Retinal pigment epithelial cell (primary cell): Measurements from ENCODE around the gene PIEZO1.

Source experiments
- DNase-seq: peaks from one replicate; pipeline ENCODE4 v3.0.0-alpha.2; 2010; ENCODE audit warnings: low read depth
- H3K4me3 ChIP-seq: 2 replicates; pipeline ENCODE4 v1.5.1; 2011; ENCODE audit warnings: mild to moderate bottlenecking, low read length, control low read depth, moderate library complexity
- TF ChIP-seq, protein P1 (sequence below): conservative IDR thresholded peaks from 2 replicates; pipeline ENCODE4 v1.5.1; 2011; ENCODE audit warnings: low read depth, low read length, control low read depth, inconsistent platforms

The PIEZO1 gene, protein sequence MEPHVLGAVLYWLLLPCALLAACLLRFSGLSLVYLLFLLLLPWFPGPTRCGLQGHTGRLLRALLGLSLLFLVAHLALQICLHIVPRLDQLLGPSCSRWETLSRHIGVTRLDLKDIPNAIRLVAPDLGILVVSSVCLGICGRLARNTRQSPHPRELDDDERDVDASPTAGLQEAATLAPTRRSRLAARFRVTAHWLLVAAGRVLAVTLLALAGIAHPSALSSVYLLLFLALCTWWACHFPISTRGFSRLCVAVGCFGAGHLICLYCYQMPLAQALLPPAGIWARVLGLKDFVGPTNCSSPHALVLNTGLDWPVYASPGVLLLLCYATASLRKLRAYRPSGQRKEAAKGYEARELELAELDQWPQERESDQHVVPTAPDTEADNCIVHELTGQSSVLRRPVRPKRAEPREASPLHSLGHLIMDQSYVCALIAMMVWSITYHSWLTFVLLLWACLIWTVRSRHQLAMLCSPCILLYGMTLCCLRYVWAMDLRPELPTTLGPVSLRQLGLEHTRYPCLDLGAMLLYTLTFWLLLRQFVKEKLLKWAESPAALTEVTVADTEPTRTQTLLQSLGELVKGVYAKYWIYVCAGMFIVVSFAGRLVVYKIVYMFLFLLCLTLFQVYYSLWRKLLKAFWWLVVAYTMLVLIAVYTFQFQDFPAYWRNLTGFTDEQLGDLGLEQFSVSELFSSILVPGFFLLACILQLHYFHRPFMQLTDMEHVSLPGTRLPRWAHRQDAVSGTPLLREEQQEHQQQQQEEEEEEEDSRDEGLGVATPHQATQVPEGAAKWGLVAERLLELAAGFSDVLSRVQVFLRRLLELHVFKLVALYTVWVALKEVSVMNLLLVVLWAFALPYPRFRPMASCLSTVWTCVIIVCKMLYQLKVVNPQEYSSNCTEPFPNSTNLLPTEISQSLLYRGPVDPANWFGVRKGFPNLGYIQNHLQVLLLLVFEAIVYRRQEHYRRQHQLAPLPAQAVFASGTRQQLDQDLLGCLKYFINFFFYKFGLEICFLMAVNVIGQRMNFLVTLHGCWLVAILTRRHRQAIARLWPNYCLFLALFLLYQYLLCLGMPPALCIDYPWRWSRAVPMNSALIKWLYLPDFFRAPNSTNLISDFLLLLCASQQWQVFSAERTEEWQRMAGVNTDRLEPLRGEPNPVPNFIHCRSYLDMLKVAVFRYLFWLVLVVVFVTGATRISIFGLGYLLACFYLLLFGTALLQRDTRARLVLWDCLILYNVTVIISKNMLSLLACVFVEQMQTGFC (N-terminal part only)

DNA sequence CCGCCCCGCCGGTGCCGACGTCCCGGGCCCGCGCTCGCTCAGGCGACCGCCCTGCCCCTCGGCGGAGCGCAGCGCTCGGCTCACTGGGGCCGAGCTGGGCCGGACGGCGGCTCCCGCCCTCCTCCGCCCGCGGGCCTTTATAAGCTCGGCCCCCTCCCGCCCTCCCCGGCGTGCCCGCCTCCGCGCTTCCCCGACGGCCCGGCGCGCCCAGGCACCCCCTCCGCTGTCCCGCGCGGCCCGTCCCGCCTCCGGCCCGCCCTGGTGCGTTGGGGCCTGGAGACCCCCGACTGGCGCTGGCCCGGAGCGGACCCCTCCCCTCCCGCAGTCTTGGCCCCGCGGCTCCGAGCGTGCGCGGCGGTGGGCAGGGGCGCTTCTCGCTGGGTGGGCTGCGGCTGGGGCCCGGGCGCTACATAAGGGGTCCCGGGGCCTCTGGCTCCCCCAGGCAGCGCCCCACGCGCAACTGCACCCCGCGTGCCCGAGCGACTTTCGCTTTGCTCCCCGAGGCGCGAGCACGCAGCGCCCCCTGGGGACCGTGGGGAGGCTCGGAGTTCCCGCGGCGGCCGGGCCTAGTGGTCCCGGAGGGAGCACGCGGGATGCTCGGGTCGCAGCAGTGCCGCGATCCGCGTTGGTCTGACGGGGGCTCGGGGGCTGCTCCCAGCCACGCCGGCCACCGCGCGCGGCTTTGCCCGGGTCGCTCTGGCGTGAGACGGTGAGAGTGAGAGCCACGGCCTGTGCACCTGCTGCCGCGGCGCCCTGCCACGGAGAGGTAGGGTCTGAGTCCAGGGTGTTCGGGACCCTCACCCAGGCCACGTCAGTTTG, at the start of gene PIEZO1:
PIEZO1 (minus strand) TSS at position 115 of the 819 bp plus-strand sequence. CDS start 256 bp downstream, outside the sequence.
- TF ChIP-seq, protein P1, sequence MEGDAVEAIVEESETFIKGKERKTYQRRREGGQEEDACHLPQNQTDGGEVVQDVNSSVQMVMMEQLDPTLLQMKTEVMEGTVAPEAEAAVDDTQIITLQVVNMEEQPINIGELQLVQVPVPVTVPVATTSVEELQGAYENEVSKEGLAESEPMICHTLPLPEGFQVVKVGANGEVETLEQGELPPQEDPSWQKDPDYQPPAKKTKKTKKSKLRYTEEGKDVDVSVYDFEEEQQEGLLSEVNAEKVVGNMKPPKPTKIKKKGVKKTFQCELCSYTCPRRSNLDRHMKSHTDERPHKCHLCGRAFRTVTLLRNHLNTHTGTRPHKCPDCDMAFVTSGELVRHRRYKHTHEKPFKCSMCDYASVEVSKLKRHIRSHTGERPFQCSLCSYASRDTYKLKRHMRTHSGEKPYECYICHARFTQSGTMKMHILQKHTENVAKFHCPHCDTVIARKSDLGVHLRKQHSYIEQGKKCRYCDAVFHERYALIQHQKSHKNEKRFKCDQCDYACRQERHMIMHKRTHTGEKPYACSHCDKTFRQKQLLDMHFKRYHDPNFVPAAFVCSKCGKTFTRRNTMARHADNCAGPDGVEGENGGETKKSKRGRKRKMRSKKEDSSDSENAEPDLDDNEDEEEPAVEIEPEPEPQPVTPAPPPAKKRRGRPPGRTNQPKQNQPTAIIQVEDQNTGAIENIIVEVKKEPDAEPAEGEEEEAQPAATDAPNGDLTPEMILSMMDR, result peak; percentile 78
- no peak for DNase-seq
- H3K4me3 ChIP-seq, result peak within 1 kb of the TSS; percentile 67

DNA sequence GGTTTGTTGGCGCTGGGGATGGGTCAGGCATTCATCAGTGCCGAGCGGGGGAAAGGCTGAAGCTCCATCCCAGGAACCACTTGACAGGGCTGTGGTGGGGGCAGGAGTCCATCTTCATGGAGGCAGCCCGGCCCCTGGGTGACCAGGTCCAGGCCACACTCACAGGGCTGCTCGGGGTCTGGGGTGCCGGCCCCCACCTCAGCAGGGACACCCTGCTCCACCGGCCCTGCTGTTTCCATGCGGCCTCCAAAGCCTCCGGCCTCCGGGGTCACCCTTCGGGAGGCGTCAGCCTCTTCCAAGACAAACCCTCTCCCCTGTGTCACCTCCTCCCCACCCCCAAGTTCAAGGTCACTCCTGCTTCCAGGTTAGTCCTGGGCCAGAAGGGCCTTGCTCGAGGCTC, 49.6 kb upstream of the PIEZO1 start:
- DNase-seq, result no peak
- TF ChIP-seq, protein P1, result no peak
- no peak overlapping the region for H3K4me3 ChIP-seq

DNA sequence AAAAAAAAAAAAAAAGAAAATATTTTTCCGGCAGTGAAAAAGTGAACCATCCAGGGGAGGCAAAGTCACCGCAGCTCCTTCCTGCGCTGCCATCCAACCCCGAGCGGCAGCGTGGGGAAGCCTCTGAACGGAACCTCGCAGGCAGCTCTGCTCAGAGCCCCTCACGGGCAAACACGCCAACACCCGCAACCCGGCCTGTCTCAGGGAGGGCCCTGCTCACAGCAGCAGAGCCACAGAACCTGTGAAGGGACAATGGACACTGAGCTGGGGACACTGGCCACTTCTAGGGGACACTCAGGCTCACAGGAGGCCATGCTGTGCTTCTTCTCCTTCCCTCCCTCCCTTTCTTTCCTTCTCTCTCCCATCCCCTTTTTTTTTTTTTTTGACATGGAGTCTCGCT, 48.1 kb upstream of the PIEZO1 start:
- DNase-seq, result no peak
- H3K4me3 ChIP-seq, result no peak overlapping the region
- TF ChIP-seq, protein P1, result no peak

DNA sequence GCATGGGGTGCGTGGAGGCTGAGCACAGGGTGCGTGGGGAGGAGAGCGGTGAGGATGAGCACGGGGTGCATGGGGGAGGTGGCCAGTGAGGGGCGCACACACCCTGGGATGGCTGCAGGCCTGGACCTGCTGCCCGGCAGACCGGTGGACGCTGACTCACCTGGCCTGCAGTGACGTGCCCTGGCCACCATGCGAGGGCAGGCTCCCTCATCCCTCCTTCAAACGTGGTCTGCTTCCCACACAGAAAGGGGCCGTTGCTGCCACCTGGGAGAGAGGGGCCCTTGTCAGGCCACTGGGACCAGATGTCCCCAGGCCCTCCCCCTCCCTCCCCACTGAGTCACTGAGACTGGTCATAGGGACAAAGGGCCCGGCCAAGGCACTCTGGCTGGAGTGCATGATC, 46.8 kb upstream of the PIEZO1 start:
- TF ChIP-seq, protein P1, result no peak
- H3K4me3 ChIP-seq, result no peak overlapping the region
- DNase-seq, result no peak

DNA sequence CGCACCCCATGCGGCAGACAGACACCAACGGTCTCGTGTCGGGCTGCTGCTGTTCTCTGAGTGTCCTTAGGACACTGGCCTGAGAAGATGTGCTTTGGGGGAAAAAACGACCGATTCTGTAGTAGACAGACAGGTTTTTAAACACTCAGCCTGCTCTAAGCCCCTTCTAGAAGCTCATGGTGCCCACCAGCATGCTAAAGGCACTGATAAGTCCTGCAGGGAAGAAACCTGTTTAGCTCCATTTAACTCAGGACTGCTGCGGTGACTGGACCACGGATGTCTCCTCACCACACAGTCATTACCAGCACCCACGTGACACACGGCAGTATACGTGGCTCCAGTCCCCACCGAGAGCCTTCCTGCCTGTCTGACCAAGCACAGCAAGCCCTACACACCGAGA, 45.8 kb upstream of the PIEZO1 start:
- TF ChIP-seq, protein P1, result no peak
- DNase-seq, result no peak
- H3K4me3 ChIP-seq, result no peak overlapping the region

DNA sequence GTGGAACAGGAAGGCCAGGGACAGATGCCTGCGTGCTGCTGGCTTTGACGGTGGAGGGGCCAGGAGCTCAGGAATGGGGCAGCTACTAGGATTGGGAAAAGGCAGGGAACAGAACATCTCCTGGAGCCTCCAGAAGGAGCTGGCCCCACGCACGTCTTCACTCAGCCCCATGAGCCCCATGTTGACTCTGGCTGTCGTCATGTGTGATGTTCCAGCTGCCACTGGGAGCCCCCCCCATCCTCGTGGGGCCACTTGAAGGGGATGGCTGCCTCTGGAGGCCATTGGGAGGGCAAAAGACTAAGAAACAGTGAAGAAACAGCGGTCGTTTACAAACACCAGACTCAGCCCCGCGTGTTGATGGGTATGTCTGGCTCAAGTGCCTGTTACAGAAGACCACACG, 45.2 kb upstream of the PIEZO1 start:
- TF ChIP-seq, protein P1, result no peak
- no peak for DNase-seq
- no peak overlapping the region for H3K4me3 ChIP-seq
